SU-DHL-6 (cell line): ENCODE measurements around the gene HLF.

Experiments
- H2AFZ ChIP-seq: fragments of 200-600 bp; sonication (generic); 2 replicates; pipeline ENCODE4 v1.6.1; 2014; ENCODE audit warnings: low read depth, mild to moderate bottlenecking, moderate library complexity, mixed read lengths, antibody characterized with exemption, low read length; ENCODE audit not compliant: severe bottlenecking
- H3F3A ChIP-seq: fragments of 200-600 bp; shearing (Covaris generic); 2 replicates; pipeline ENCODE4 v1.6.0; 2016; ENCODE audit warnings: antibody characterized with exemption, mild to moderate bottlenecking; ENCODE audit not compliant: insufficient read depth
- H3K27ac ChIP-seq: fragments of 200-600 bp; sonication (generic); 2 replicates; pipeline ENCODE4 v1.5.1; 2016; ENCODE audit warnings: low read depth, mild to moderate bottlenecking, low read length, moderate library complexity, mixed read lengths
- H3K27me3 ChIP-seq: fragments of 200-600 bp; sonication (generic), shearing (Covaris generic); 2 replicates; pipeline ENCODE4 v1.6.0; 2014; ENCODE audit warnings: mild to moderate bottlenecking, low read length
- H3K36me3 ChIP-seq: fragments of 200-600 bp; sonication (generic); 2 replicates; pipeline ENCODE4 v1.6.1; 2014; ENCODE audit warnings: mild to moderate bottlenecking, low read length, mixed read lengths
- H3K4me2 ChIP-seq: fragments of 300-600, 200-600 bp; shearing (Covaris generic), sonication (generic); 2 replicates; pipeline ENCODE4 v1.6.0; 2014; ENCODE audit warnings: low read length, low read depth, mild to moderate bottlenecking; ENCODE audit not compliant: poor library complexity, severe bottlenecking
- H3K4me3 ChIP-seq: fragments of 200-600 bp; sonication (generic); 2 replicates; pipeline ENCODE4 v1.5.1; 2014; ENCODE audit warnings: antibody characterized with exemption, low read length, mild to moderate bottlenecking, mixed read lengths; ENCODE audit not compliant: insufficient read depth, poor library complexity, severe bottlenecking
- H3K79me2 ChIP-seq: fragments of 200-600 bp; sonication (generic); 2 replicates; pipeline ENCODE4 v1.6.1; 2014; ENCODE audit warnings: mild to moderate bottlenecking, low read length, moderate library complexity; ENCODE audit not compliant: insufficient read depth
- H3K9ac ChIP-seq: fragments of 200-600 bp; sonication (generic); 2 replicates; pipeline ENCODE4 v1.7.0; 2014; ENCODE audit warnings: mild to moderate bottlenecking, low read length
- H3K9me2 ChIP-seq: fragments of 200-600 bp; sonication (generic); replicated peaks from 2 replicates; pipeline ENCODE4 v1.6.1; 2014; ENCODE audit warnings: low read length; ENCODE audit not compliant: insufficient read depth
- H3K9me3 ChIP-seq: fragments of 200-600 bp; sonication (generic); 2 replicates; pipeline ENCODE4 v1.6.1; 2014; ENCODE audit warnings: low read length, mixed read lengths; ENCODE audit not compliant: insufficient read depth
- H4K20me1 ChIP-seq: fragments of 200-600 bp; sonication (generic); 2 replicates; pipeline ENCODE4 v1.6.1; 2014; ENCODE audit warnings: low read depth, mild to moderate bottlenecking, antibody characterized with exemption, low read length, moderate library complexity, mixed read lengths
- CTCF ChIP-seq: fragments of 200-600 bp; sonication (generic); IDR thresholded peaks from one replicate; pipeline ENCODE4 v1.5.1; 2017; ENCODE audit warnings: antibody characterized with exemption, mild to moderate bottlenecking, low read length, moderate library complexity; ENCODE audit not compliant: insufficient read depth, poor library complexity, severe bottlenecking
- EZH2phosphoT487 ChIP-seq: fragments of 200-600 bp; sonication (generic), shearing (Covaris generic); conservative IDR thresholded peaks from 2 replicates; pipeline ENCODE4 v1.6.1; 2018; ENCODE audit warnings: mild to moderate bottlenecking, antibody characterized with exemption, low read length, moderate library complexity, mixed read lengths

Gene HLF

GRCh38 chr17:55224746-55225145, 40.0 kb upstream of the HLF start:
- Histone ChIP-seq H2AFZ (no peak overlapping the region), H3K27ac (no peak overlapping the region), H3K27me3 (no peaks in the 10 kb centered on the region), H3K4me3 (no peak overlapping the region), H3K4me2 (no peak overlapping the region), H3K79me2 (no peaks in the 10 kb centered on the region), H3K9ac (no peak overlapping the region), H3K36me3 (no peaks in the 10 kb centered on the region), H4K20me1 (no peaks in the 10 kb centered on the region), H3F3A (no peaks in the 10 kb centered on the region), H3K9me3 (no peaks in the 10 kb centered on the region), H3K9me2 (no peaks in the 10 kb centered on the region)
- no peak for TF ChIP-seq CTCF
- no peak for TF ChIP-seq EZH2phosphoT487

GRCh38 chr17:55225237-55225636, 39.5 kb upstream of the HLF start:
- Histone ChIP-seq H3K27ac (no peak overlapping the region), H3K27me3 (no peaks in the 10 kb centered on the region), H3K4me2 (no peak overlapping the region), H3K9me3 (no peaks in the 10 kb centered on the region), H3K9ac (no peak overlapping the region), H3K79me2 (no peaks in the 10 kb centered on the region), H2AFZ (no peak overlapping the region), H4K20me1 (no peaks in the 10 kb centered on the region), H3K9me2 (no peaks in the 10 kb centered on the region), H3F3A (no peaks in the 10 kb centered on the region), H3K4me3 (no peak overlapping the region), H3K36me3 (no peaks in the 10 kb centered on the region)
- no peak for TF ChIP-seq CTCF
- no peak for TF ChIP-seq EZH2phosphoT487

- H3K27me3 ChIP-seq: no peaks in the 10 kb centered on the region
- no peaks in the 10 kb centered on the region for H3F3A ChIP-seq
- H3K9ac ChIP-seq: no peak overlapping the region
- no peak overlapping the region for H3K4me2 ChIP-seq
- no peaks in the 10 kb centered on the region for H4K20me1 ChIP-seq
- H3K79me2 ChIP-seq: no peaks in the 10 kb centered on the region
- no peaks in the 10 kb centered on the region for H3K9me3 ChIP-seq
- no peaks in the 10 kb centered on the region for H3K9me2 ChIP-seq
- H3K36me3 ChIP-seq: no peaks in the 10 kb centered on the region
- no peak overlapping the region for H3K4me3 ChIP-seq
- H3K27ac ChIP-seq: no peak overlapping the region
- no peak overlapping the region for H2AFZ ChIP-seq
- TF ChIP-seq CTCF: no peak
Observed at GRCh38 chr17:55228683-55229192, 36.0 kb upstream of the HLF start.

- Histone ChIP-seq H3K27me3 (no peaks in the 10 kb centered on the region), H3K9me2 (no peaks in the 10 kb centered on the region), H3K4me2 (no peak overlapping the region), H3K36me3 (no peaks in the 10 kb centered on the region), H3K4me3 (no peak overlapping the region), H3K9me3 (no peaks in the 10 kb centered on the region), H3K27ac (no peak overlapping the region), H4K20me1 (no peaks in the 10 kb centered on the region), H2AFZ (no peak overlapping the region), H3K79me2 (no peaks in the 10 kb centered on the region), H3F3A (no peaks in the 10 kb centered on the region), H3K9ac (no peak overlapping the region)
- TF ChIP-seq CTCF (no peak), EZH2phosphoT487 (no peak)
Observed at GRCh38 chr17:55229276-55229675, 35.5 kb upstream of the HLF start.
